HL-60 (cell line): Measurements from ENCODE around the gene SIGLEC7.

ENCODE experiments used
- DNase-seq, 2 experiments: peaks; one replicate each; pipeline ENCODE4 v3.0.0-alpha.2; 2010 to 2020; ENCODE audit warnings: low read depth in 1 of 2, low spot score in 1 of 2
- H3K27ac ChIP-seq: fragments of 250-450 bp; sonication (Bioruptor Pico); replicated peaks from 2 replicates; pipeline ENCODE4 v1.5.1; 2020; ENCODE audit warnings: mild to moderate bottlenecking, moderate library complexity
- H3K27me3 ChIP-seq: fragments of 250-450 bp; sonication (Bioruptor Pico); 2 replicates; pipeline ENCODE4 v1.5.1; 2021; ENCODE audit warnings: mild to moderate bottlenecking, moderate library complexity; ENCODE audit not compliant: insufficient read depth, poor library complexity, severe bottlenecking
- H3K4me3 ChIP-seq: replicated peaks from 2 replicates; pipeline ENCODE4 v1.5.1; 2011; ENCODE audit warnings: mild to moderate bottlenecking, control low read depth, low read length; ENCODE audit not compliant: insufficient read depth
- CTCF ChIP-seq: IDR thresholded peaks from one replicate; pipeline ENCODE4 v1.5.1; 2011; ENCODE audit warnings: low read length, control low read depth, inconsistent platforms; ENCODE audit not compliant: insufficient read depth
- GABPA ChIP-seq: IDR thresholded peaks from 2 replicates; pipeline ENCODE4 v1.6.1; 2012; ENCODE audit warnings: low read depth
- POLR2AphosphoS5 ChIP-seq: IDR thresholded peaks from 2 replicates; pipeline ENCODE4 v1.6.1; 2012; ENCODE audit warnings: low read depth
- REST ChIP-seq: IDR thresholded peaks from 2 replicates; pipeline ENCODE4 v1.6.1; 2012; ENCODE audit warnings: low read depth; ENCODE audit not compliant: insufficient replicate concordance
- SPI1 ChIP-seq: IDR thresholded peaks from 2 replicates; pipeline ENCODE4 v1.6.1; 2012; ENCODE audit warnings: low read depth, mild to moderate bottlenecking, borderline replicate concordance

SIGLEC7 gene

GRCh38 chr19:51186323-51186722, 44.2 kb downstream of the SIGLEC7 start:
- Histone ChIP-seq H3K27ac (no peak overlapping the region), H3K4me3 (no peak overlapping the region), H3K27me3 (peaks cover 2% of the 10 kb centered on the region)
- DNase-seq = no peak
- no peak for TF ChIP-seq SPI1
- no peak for TF ChIP-seq REST
- no peak for TF ChIP-seq GABPA
- no peak for TF ChIP-seq CTCF
- TF ChIP-seq POLR2AphosphoS5 = no peak

GRCh38 chr19:51187395-51188226, 45.5 kb downstream of the SIGLEC7 start:
- Histone ChIP-seq H3K27me3 (peaks cover 2% of the 10 kb centered on the region), H3K27ac (no peak overlapping the region), H3K4me3 (no peak overlapping the region)
- no peak for TF ChIP-seq POLR2AphosphoS5
- TF ChIP-seq REST = no peak
- no peak for TF ChIP-seq CTCF
- DNase-seq = no peak

GRCh38 chr19:51188227-51188559, 46.1 kb downstream of the SIGLEC7 start:
- H3K27me3 ChIP-seq = peaks cover 2% of the 10 kb centered on the region
- H3K4me3 ChIP-seq = no peak overlapping the region
- no peak for DNase-seq
- no peak for TF ChIP-seq CTCF
- TF ChIP-seq GABPA = no peak
- no peak for TF ChIP-seq SPI1
- no peak for TF ChIP-seq REST
- no peak for TF ChIP-seq POLR2AphosphoS5
- no peak overlapping the region for H3K27ac ChIP-seq
